ENCODE data around the gene PAIP2.

DNA sequence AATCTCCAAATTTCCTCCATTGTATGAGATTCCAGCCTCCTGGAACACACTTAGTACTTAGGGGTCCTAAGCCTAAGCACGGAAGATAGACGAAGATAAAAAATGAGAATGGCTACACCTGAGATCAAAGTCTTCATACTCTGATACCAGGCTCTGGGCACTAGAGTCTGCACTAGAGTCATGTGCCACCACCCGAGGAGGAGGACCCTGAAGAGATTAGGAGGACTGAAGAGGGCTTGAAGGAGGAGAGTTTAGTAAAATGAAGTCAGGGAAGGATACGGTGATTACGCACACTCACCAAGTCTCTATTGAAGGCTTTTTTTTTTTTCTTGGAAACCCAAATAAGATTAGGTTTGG is 62.8 kb downstream of the PAIP2 start:
- TF ChIP-seq POLR2A (IDR thresholded peaks at IDR 0.05) (no peak), CTCF (IDR thresholded peaks at IDR 0.05) (no peak)
